ENCODE data around the gene SVEP1. TPM values are rescaled to one million over a fixed set of nuclear protein-coding genes. Genes with fewer than 3 reads are reported as not detected.

The SVEP1 gene
- total RNA-seq, 2 donors from 2014 or later, result 0.44 to 0.46 TPM

- no peaks in the 10 kb centered on the region for H3K27me3 ChIP-seq (ENCODE audit: control insufficient read depth, insufficient read depth, low read length, poor library complexity, severe bottlenecking)
- peaks cover 6% of the 10 kb centered on the region for H3K4me1 ChIP-seq (ENCODE audit: control insufficient read depth, insufficient read depth, low read length)
- H3K4me3 ChIP-seq (ENCODE audit: low read length), result no peak overlapping the region
- Mint-ChIP-seq H3K27ac (no peak overlapping the region), H3K36me3 (ENCODE audit: low read depth) (no peaks in the 10 kb centered on the region), H3K27me3 (ENCODE audit: insufficient read depth) (no peaks in the 10 kb centered on the region), H3K9me3 (no peaks in the 10 kb centered on the region), H3K4me1 (peaks cover 11% of the 10 kb centered on the region), H3K4me3 (no peak overlapping the region)
- TF ChIP-seq CTCF (conservative IDR thresholded peaks at IDR 0.05), result peak; percentile 87
- no peaks in the 10 kb centered on the region for H3K36me3 ChIP-seq (ENCODE audit: control insufficient read depth, insufficient read depth, low read length)
- peak; percentile 91 for DNase-seq
- H3K9me3 ChIP-seq (ENCODE audit: control insufficient read depth, low read length), result no peaks in the 10 kb centered on the region
- 16 to 29% methylated on average over 5 to 7 of the region's 7 CpGs for WGBS, 2 experiments (ENCODE audit: insufficient coverage in 1 of 2, insufficient read length in 1 of 2)
- H3K27ac ChIP-seq (ENCODE audit: low read depth, low read length), result no peak overlapping the region
- no peak overlapping the region for H3K9ac ChIP-seq (ENCODE audit: extremely low read depth, low read length, poor library complexity, severe bottlenecking)
These were observed 151.9 kb downstream of the SVEP1 start for GRCh38 chr9:110427497-110428104.

- H3K4me1 ChIP-seq (ENCODE audit: control insufficient read depth, insufficient read depth, low read length), result no peaks in the 10 kb centered on the region
- no peaks in the 10 kb centered on the region for H3K27me3 ChIP-seq (ENCODE audit: control insufficient read depth, insufficient read depth, low read length, poor library complexity, severe bottlenecking)
- no peak overlapping the region for H3K27ac ChIP-seq (ENCODE audit: low read depth, low read length)
- H3K4me3 ChIP-seq (ENCODE audit: low read length), result no peak overlapping the region
- TF ChIP-seq CTCF (conservative IDR thresholded peaks at IDR 0.05), result no peak
- no peak for DNase-seq
- WGBS, 2 experiments (ENCODE audit: insufficient coverage in 1 of 2, insufficient read length in 1 of 2), result 100% methylated on average over 1 of the region's 2 CpGs; no CpG with 5 or more reads in 1 of the 2 experiments
- Mint-ChIP-seq H3K9me3 (no peaks in the 10 kb centered on the region), H3K4me1 (peaks cover 1% of the 10 kb centered on the region), H3K36me3 (ENCODE audit: low read depth) (no peaks in the 10 kb centered on the region), H3K4me3 (no peak overlapping the region), H3K27ac (no peak overlapping the region), H3K27me3 (ENCODE audit: insufficient read depth) (no peaks in the 10 kb centered on the region)
- no peaks in the 10 kb centered on the region for H3K9me3 ChIP-seq (ENCODE audit: control insufficient read depth, low read length)
- no peak overlapping the region for H3K9ac ChIP-seq (ENCODE audit: extremely low read depth, low read length, poor library complexity, severe bottlenecking)
- H3K36me3 ChIP-seq (ENCODE audit: control insufficient read depth, insufficient read depth, low read length), result no peaks in the 10 kb centered on the region
These were observed 153.4 kb downstream of the SVEP1 start for GRCh38 chr9:110426052-110426709.

GRCh38 chr9:110414471-110414870, 165.1 kb downstream of the SVEP1 start:
- Mint-ChIP-seq H3K27me3 (ENCODE audit: insufficient read depth) (no peaks in the 10 kb centered on the region), H3K27ac (no peak overlapping the region), H3K4me1 (no peaks in the 10 kb centered on the region), H3K4me3 (no peak overlapping the region), H3K9me3 (peaks cover 11% of the 10 kb centered on the region), H3K36me3 (ENCODE audit: low read depth) (peaks cover 2% of the 10 kb centered on the region)
- TF ChIP-seq CTCF (conservative IDR thresholded peaks at IDR 0.05), result no peak
- WGBS, 2 experiments (ENCODE audit: insufficient coverage in 1 of 2, insufficient read length in 1 of 2), result 96 to 100% methylated on average over 1 to 2 of the region's 2 CpGs
- no peaks in the 10 kb centered on the region for H3K36me3 ChIP-seq (ENCODE audit: control insufficient read depth, insufficient read depth, low read length)
- no peak for DNase-seq
- H3K9ac ChIP-seq (ENCODE audit: extremely low read depth, low read length, poor library complexity, severe bottlenecking), result no peak overlapping the region
- H3K27me3 ChIP-seq (ENCODE audit: control insufficient read depth, insufficient read depth, low read length, poor library complexity, severe bottlenecking), result no peaks in the 10 kb centered on the region
- no peaks in the 10 kb centered on the region for H3K4me1 ChIP-seq (ENCODE audit: control insufficient read depth, insufficient read depth, low read length)
- no peak overlapping the region for H3K4me3 ChIP-seq (ENCODE audit: low read length)
- peaks cover 6% of the 10 kb centered on the region for H3K9me3 ChIP-seq (ENCODE audit: control insufficient read depth, low read length)
- no peak overlapping the region for H3K27ac ChIP-seq (ENCODE audit: low read depth, low read length)
